ENCODE results near the gene MXRA7. TPM values are rescaled to one million over a fixed set of nuclear protein-coding genes. Genes with fewer than 3 reads are reported as not detected.

MXRA7 gene
- total and polyA plus RNA-seq, 3 donors from 2014 or later: 217 to 272 (median 253) TPM

DNA sequence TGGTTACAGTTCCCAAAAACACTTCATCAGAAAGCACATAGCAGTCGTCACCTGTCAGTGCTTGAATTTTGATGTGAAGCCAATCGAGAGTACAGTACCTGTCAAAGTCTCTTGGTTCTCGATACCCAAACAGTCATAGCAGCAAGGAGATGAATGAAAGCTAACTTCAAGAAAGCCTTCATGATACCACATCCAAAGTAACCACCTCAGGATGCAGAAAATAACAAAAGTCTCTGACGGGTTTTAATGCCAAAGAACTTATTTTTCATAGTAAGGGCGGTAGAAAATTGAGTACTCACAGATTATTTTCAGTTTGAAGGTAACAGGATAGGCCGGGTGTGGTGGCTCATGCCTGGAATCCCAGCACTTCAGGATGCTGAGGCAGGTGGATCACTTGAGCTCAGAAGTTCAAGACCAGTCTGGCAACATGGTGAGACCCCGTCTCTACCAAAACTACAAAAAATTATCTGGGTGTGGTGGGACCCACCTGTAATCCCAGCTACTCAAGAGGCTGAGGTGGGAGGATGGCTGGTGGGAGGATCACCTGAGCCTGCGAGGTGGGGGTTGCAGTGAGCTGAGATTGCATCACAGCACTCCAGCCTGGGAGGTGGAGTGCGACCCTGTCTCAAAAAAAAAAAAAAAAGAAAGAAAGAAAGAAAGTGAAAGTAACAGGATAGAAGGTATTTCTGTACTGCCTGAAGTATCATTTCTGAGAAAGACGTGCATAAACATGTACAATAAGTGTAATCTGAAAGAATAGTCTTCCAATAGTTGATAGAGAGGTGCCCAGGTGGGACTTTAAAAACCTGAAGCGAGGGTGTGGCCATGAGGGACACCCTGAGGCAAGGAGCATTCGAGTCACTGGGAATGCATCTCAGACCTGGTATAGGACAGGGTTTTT is 42.5 kb upstream of the MXRA7 start:
- H3K27me3 ChIP-seq: no peaks in the 10 kb centered on the region
- no peaks in the 10 kb centered on the region for H3K9me3 ChIP-seq
- intact Hi-C loops (cut with DNase I; ENCODE audit: low total_unique reads): no loop called here
- WGBS, 2 donors: 90 to 91% methylated on average over 12 of the region's 12 CpGs
- DNase-seq: no peak
- H3K36me3 ChIP-seq (ENCODE audit: low read depth, missing control alignments): no peaks in the 10 kb centered on the region
- TF ChIP-seq POLR2A (IDR thresholded peaks at IDR 0.05) (no peak), CTCF (IDR thresholded peaks at IDR 0.05) (no peak)
- H3K4me3 ChIP-seq: no peak overlapping the region
- no peaks in the 10 kb centered on the region for H3K4me1 ChIP-seq
- no peak overlapping the region for H3K27ac ChIP-seq

DNA sequence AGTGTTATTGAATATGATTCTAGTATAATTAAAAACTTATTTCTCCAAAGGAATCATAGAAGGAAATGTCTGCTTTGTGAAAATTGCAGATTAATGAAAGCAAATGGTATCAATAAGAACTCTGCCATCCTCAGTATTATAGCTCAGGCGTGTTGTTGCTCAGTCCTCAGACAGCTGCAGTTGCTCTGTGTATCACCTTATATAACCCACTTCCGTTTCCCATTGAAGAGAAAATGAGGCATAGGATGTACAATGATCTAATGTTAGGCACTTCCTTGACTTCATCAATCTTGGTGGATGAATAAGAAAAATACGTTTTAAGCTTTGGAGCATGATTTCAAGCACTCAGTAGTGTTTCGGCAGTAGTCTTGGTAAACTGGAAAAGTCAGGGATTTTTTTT is 41.2 kb upstream of the MXRA7 start:
- Histone ChIP-seq H3K9me3 (no peaks in the 10 kb centered on the region), H3K27me3 (no peaks in the 10 kb centered on the region), H3K27ac (no peak overlapping the region), H3K4me3 (no peak overlapping the region), H3K4me1 (no peaks in the 10 kb centered on the region), H3K36me3 (ENCODE audit: low read depth, missing control alignments) (no peaks in the 10 kb centered on the region)
- intact Hi-C loops (cut with DNase I; ENCODE audit: low total_unique reads): no loop called here
- DNase-seq: no peak
- TF ChIP-seq POLR2A (IDR thresholded peaks at IDR 0.05) (no peak), CTCF (IDR thresholded peaks at IDR 0.05) (no peak)
- 88 to 94% methylated on average over 4 of the region's 4 CpGs for WGBS, 2 donors

- H3K4me1 ChIP-seq: no peaks in the 10 kb centered on the region
- DNase-seq: no peak
- no peak overlapping the region for H3K4me3 ChIP-seq
- intact Hi-C loops (cut with DNase I; ENCODE audit: low total_unique reads): no loop called here
- no peak overlapping the region for H3K27ac ChIP-seq
- TF ChIP-seq CTCF (IDR thresholded peaks at IDR 0.05): no peak
- no peak for TF ChIP-seq POLR2A (IDR thresholded peaks at IDR 0.05)
- no peaks in the 10 kb centered on the region for H3K36me3 ChIP-seq (ENCODE audit: low read depth, missing control alignments)
- 82 to 85% methylated on average over 3 of the region's 3 CpGs for WGBS, 2 donors
- H3K27me3 ChIP-seq: no peaks in the 10 kb centered on the region
- H3K9me3 ChIP-seq: no peaks in the 10 kb centered on the region
Measured at GRCh38 chr17:76751416-76751993, 40.7 kb upstream of the MXRA7 start.

DNA sequence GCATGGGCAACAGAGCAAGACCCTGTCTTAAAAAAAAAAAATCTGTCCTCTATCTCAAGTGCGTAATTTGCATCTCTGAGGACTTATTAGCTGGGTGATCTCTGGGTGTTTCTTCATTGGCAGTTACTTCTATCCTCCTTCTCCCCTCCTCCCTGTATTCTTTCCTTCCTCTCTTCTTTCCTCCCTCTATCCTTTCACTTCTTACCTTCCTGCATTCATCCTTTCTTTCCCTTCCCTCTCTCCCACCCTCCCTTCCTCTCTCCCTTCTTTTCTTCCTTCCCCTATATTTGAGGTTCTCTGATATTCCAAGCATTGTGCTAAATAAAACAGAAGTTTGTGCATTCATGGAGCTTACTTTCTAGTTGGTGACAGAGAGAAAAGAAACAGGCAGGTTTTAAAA is 37.9 kb upstream of the MXRA7 start:
- no peak overlapping the region for H3K27ac ChIP-seq
- no peaks in the 10 kb centered on the region for H3K4me1 ChIP-seq
- H3K36me3 ChIP-seq (ENCODE audit: low read depth, missing control alignments): no peaks in the 10 kb centered on the region
- no peaks in the 10 kb centered on the region for H3K9me3 ChIP-seq
- no peak for TF ChIP-seq POLR2A (IDR thresholded peaks at IDR 0.05)
- TF ChIP-seq CTCF (IDR thresholded peaks at IDR 0.05): no peak
- WGBS, 2 donors: 95 to 100% methylated on average over 1 of the region's 1 CpG
- DNase-seq: no peak
- H3K27me3 ChIP-seq: no peaks in the 10 kb centered on the region
- intact Hi-C loops (cut with DNase I; ENCODE audit: low total_unique reads): no loop called here
- no peak overlapping the region for H3K4me3 ChIP-seq
